H1 (cell line): ENCODE results near the gene OR2Z1. TPM values are rescaled to one million over a fixed set of nuclear protein-coding genes. Genes with fewer than 3 reads are reported as not detected.

Experiments used
- CTCF ChIA-PET: fragments of 300-600 bp; sonication (Branson Sonifier 250); formaldehyde crosslinking; loops from one replicate; lab custom pipeline; 2021; ENCODE audit not compliant: partially characterized antibody; lab: Charles Lee
- POLR2A ChIA-PET: fragments of 300-600 bp; sonication (Branson Sonifier 250); formaldehyde crosslinking; loops from one replicate; lab custom pipeline; 2021; ENCODE audit warnings: inconsistent platforms; ENCODE audit not compliant: partially characterized antibody; lab: Charles Lee
- DNase-seq, 2 experiments: peaks; one replicate each; pipeline versions ENCODE4 v3.0.0 to v3.0.0-alpha.2; 2010 to 2022; ENCODE audit warnings: low spot score in 2 of 2, low read depth in 1 of 2, mixed read lengths in 1 of 2
- FAIRE-seq: peaks from 2 replicates; lab custom pipeline; 2011; peaks lifted over from hg19 to GRCh38; lab: Jason Lieb, UNC
- H2AFZ ChIP-seq: 2 replicates; pipeline ENCODE4 v1.8.1; 2012; ENCODE audit warnings: low read length, inconsistent platforms
- H2AK5ac ChIP-seq: 2 replicates; pipeline ENCODE4 v1.6.1; 2013; ENCODE audit warnings: low read depth, low read length
- H2BK120ac ChIP-seq: replicated peaks from 2 replicates; pipeline ENCODE3; 2013; ENCODE audit warnings: low read depth, low read length, inconsistent platforms
- H2BK12ac ChIP-seq: 2 replicates; pipeline ENCODE4 v1.6.1; 2013; ENCODE audit warnings: low read depth, low read length
- H2BK15ac ChIP-seq: 2 replicates; pipeline ENCODE4 v1.6.1; 2013; ENCODE audit warnings: low read length
- H2BK20ac ChIP-seq: 2 replicates; pipeline ENCODE4 v1.6.1; 2013; ENCODE audit warnings: low read length
- H2BK5ac ChIP-seq: 2 replicates; pipeline ENCODE4 v1.6.1; 2013; ENCODE audit warnings: low read depth, low read length
- H3K14ac ChIP-seq: 2 replicates; pipeline ENCODE4 v1.6.1; 2013; ENCODE audit warnings: inconsistent platforms; ENCODE audit not compliant: insufficient read length
- H3K18ac ChIP-seq: 2 replicates; pipeline ENCODE4 v1.6.1; 2013; ENCODE audit warnings: low read length; ENCODE audit errors: extremely low read depth
- H3K23ac ChIP-seq: 2 replicates; pipeline ENCODE4 v1.6.1; 2013; ENCODE audit warnings: inconsistent platforms; ENCODE audit not compliant: insufficient read length
- H3K23me2 ChIP-seq: 2 replicates; pipeline ENCODE4 v1.6.1; 2013; ENCODE audit warnings: low read depth, low read length
- H3K27ac ChIP-seq: 2 replicates; pipeline ENCODE4 v1.6.1; 2011; ENCODE audit warnings: low read depth, low read length, inconsistent platforms
- H3K27me3 ChIP-seq, 4 experiments: replicated peaks in 1 of 4; 1 replicate in 1 of 4; 2 replicates in 3 of 4; pipeline versions ENCODE4 v1.6.1 to v1.8.1; 2011 to 2013; ENCODE audit warnings: low read length in 3 of 4, mild to moderate bottlenecking in 3 of 4, inconsistent platforms in 2 of 4, mixed read lengths in 2 of 4, moderate library complexity in 1 of 4; ENCODE audit not compliant: control insufficient read depth in 3 of 4, insufficient read depth in 3 of 4; ENCODE audit errors: extremely low read depth in 1 of 4
- H3K36me3 ChIP-seq, 4 experiments: 2 replicates each; pipeline versions ENCODE4 v1.6.1 to v1.8.1; 2011 to 2013; ENCODE audit warnings: mild to moderate bottlenecking in 4 of 4, low read length in 3 of 4, moderate library complexity in 2 of 4, control low read depth in 1 of 4, inconsistent platforms in 1 of 4; ENCODE audit not compliant: insufficient read depth in 4 of 4, control insufficient read depth in 2 of 4
- H3K4ac ChIP-seq: replicated peaks from 2 replicates; pipeline ENCODE3; 2013; ENCODE audit warnings: low read length, low read depth, mixed read lengths, inconsistent platforms; ENCODE audit not compliant: insufficient read length
- H3K4me1 ChIP-seq, 4 experiments: replicated peaks in 1 of 4; 1 replicate in 1 of 4; 2 replicates in 3 of 4; pipeline versions ENCODE4 v1.6.1 to v1.8.1; 2011 to 2013; ENCODE audit warnings: low read length in 3 of 4, inconsistent platforms in 2 of 4, mixed read lengths in 1 of 4; ENCODE audit not compliant: insufficient read depth in 4 of 4, control insufficient read depth in 3 of 4
- H3K4me2 ChIP-seq, 2 experiments: 2 replicates each; pipeline versions ENCODE4 v1.6.1 to v1.8.1; 2011 to 2013; ENCODE audit warnings: low read depth in 2 of 2, low read length in 2 of 2, control low read depth in 1 of 2, inconsistent platforms in 1 of 2, mild to moderate bottlenecking in 1 of 2; ENCODE audit not compliant: insufficient read depth in 1 of 2
- H3K4me3 ChIP-seq, 4 experiments: fragments of 200-600, 300-600 bp in 1 of 4; sonication (generic), shearing (Covaris generic), sonication (Bioruptor Twin) in 1 of 4; 2 replicates each; pipeline versions ENCODE4 v1.5.1 to v1.8.1; 2011 to 2016; ENCODE audit warnings: low read length in 4 of 4, low read depth in 3 of 4, control low read depth in 2 of 4, inconsistent platforms in 2 of 4, mild to moderate bottlenecking in 2 of 4, mixed read lengths in 1 of 4, moderate library complexity in 1 of 4; ENCODE audit not compliant: insufficient read depth in 2 of 4; ENCODE audit errors: extremely low read depth in 1 of 4
- H3K56ac ChIP-seq: replicated peaks from 2 replicates; pipeline ENCODE3; 2013; ENCODE audit warnings: low read depth, mild to moderate bottlenecking, mixed read lengths, low read length, inconsistent platforms; ENCODE audit not compliant: insufficient read length
- H3K79me1 ChIP-seq: 2 replicates; pipeline ENCODE4 v1.6.1; 2013; ENCODE audit warnings: low read depth, low read length, control low read depth
- H3K79me2 ChIP-seq, 2 experiments: 2 replicates each; pipeline versions ENCODE4 v1.6.1 to v1.8.1; 2012 to 2013; ENCODE audit warnings: low read length in 2 of 2, mild to moderate bottlenecking in 2 of 2, inconsistent platforms in 1 of 2; ENCODE audit not compliant: insufficient read depth in 2 of 2, control insufficient read depth in 1 of 2
- H3K9ac ChIP-seq, 4 experiments: replicated peaks in 1 of 4; 1 replicate in 1 of 4; 2 replicates in 3 of 4; pipeline versions ENCODE4 v1.6.1 to v1.8.1; 2011 to 2013; ENCODE audit warnings: low read depth in 3 of 4, low read length in 3 of 4, control low read depth in 2 of 4, mild to moderate bottlenecking in 2 of 4, moderate library complexity in 2 of 4, inconsistent platforms in 1 of 4; ENCODE audit errors: extremely low read depth in 1 of 4
- H3K9me3 ChIP-seq, 2 experiments: 2 replicates each; pipeline versions ENCODE4 v1.6.1 to v1.8.1; 2012 to 2013; ENCODE audit warnings: mild to moderate bottlenecking in 2 of 2, moderate library complexity in 2 of 2, control low read depth in 1 of 2, inconsistent platforms in 1 of 2, low read depth in 1 of 2, low read length in 1 of 2, mixed read lengths in 1 of 2; ENCODE audit not compliant: insufficient read depth in 2 of 2
- H4K20me1 ChIP-seq, 2 experiments: replicated peaks in 1 of 2; 2 replicates each; pipeline versions ENCODE3 to v1.8.1; 2011 to 2013; ENCODE audit warnings: inconsistent platforms in 2 of 2, low read length in 2 of 2, mild to moderate bottlenecking in 1 of 2; ENCODE audit not compliant: insufficient read depth in 2 of 2, control insufficient read depth in 1 of 2
- H4K5ac ChIP-seq: 2 replicates; pipeline ENCODE4 v1.6.1; 2013; ENCODE audit warnings: low read length, low read depth, mixed read lengths, inconsistent platforms; ENCODE audit not compliant: insufficient read length
- H4K8ac ChIP-seq: 2 replicates; pipeline ENCODE4 v1.8.0; 2013; ENCODE audit warnings: mild to moderate bottlenecking, moderate library complexity, low read length, inconsistent platforms; ENCODE audit not compliant: insufficient read depth; ENCODE audit errors: extremely low read depth
- H4K91ac ChIP-seq: replicated peaks from 2 replicates; pipeline ENCODE3; 2013; ENCODE audit warnings: low read length, mixed read lengths, inconsistent platforms; ENCODE audit not compliant: insufficient read length
- BRCA1 ChIP-seq: IDR thresholded peaks from 2 replicates; pipeline ENCODE4 v1.6.1; 2012; ENCODE audit warnings: low read depth, low read length, improper control_type of control experiment
- CHD2 ChIP-seq: IDR thresholded peaks from 2 replicates; pipeline ENCODE4 v1.6.1; 2012; ENCODE audit warnings: low read length, improper control_type of control experiment
- EP300 ChIP-seq, 2 experiments: IDR thresholded peaks; 1 replicate in 1 of 2; 2 replicates in 1 of 2; pipeline ENCODE4 v1.6.1; 2011 to 2012; ENCODE audit warnings: low read depth in 2 of 2, low read length in 2 of 2, mild to moderate bottlenecking in 2 of 2, borderline replicate concordance in 1 of 2, inconsistent platforms in 1 of 2, moderate library complexity in 1 of 2
- KDM1A ChIP-seq: fragments of 200-600, 300-600 bp; sonication (generic); IDR thresholded peaks from 2 replicates; pipeline ENCODE4 v1.7.1; 2016; ENCODE audit warnings: mild to moderate bottlenecking, low read length, borderline replicate concordance
- PHF8 ChIP-seq: fragments of 200-600 bp; sonication (generic); conservative IDR thresholded peaks from 2 replicates; pipeline ENCODE4 v1.7.1; 2012; ENCODE audit warnings: low read depth, mild to moderate bottlenecking, inconsistent platforms, low read length, moderate library complexity
- POLR2A ChIP-seq, 2 experiments: IDR thresholded peaks; 1 replicate in 1 of 2; 2 replicates in 1 of 2; pipeline ENCODE4 v1.6.1; 2011; ENCODE audit warnings: low read depth in 2 of 2, low read length in 2 of 2, mild to moderate bottlenecking in 2 of 2; ENCODE audit errors: control extremely low read depth in 1 of 2
- RAD21 ChIP-seq, 2 experiments: IDR thresholded peaks in 1 of 2; conservative IDR thresholded peaks in 1 of 2; 2 replicates each; pipeline ENCODE4 v1.6.1; 2011; ENCODE audit warnings: low read depth in 2 of 2, low read length in 2 of 2, improper control_type of control experiment in 1 of 2, inconsistent platforms in 1 of 2, mild to moderate bottlenecking in 1 of 2, moderate library complexity in 1 of 2
- RNF2 ChIP-seq: fragments of 200-900, 300-1000 bp; sonication (generic); IDR thresholded peaks from 2 replicates; pipeline ENCODE4 v1.7.1; 2016; ENCODE audit warnings: borderline replicate concordance, low read depth, mild to moderate bottlenecking, antibody characterized with exemption, low read length; ENCODE audit not compliant: poor library complexity, severe bottlenecking; ENCODE audit errors: missing control alignments
- RXRA ChIP-seq: IDR thresholded peaks from 2 replicates; pipeline ENCODE4 v1.6.1; 2011; ENCODE audit warnings: low read depth, mild to moderate bottlenecking, low read length, moderate library complexity; ENCODE audit not compliant: insufficient read depth
- SIRT6 ChIP-seq: IDR thresholded peaks from one replicate; pipeline ENCODE4 v1.7.1; 2012; ENCODE audit warnings: low read length, inconsistent platforms
- SRF ChIP-seq: IDR thresholded peaks from 2 replicates; pipeline ENCODE4 v1.6.1; 2011; ENCODE audit warnings: mild to moderate bottlenecking, low read depth, low read length, moderate library complexity
- WGBS, 2 experiments: shearing (Covaris generic) in 1 of 2; methylation state at CpG; one replicate each; pipeline versions ENCODE4 v1.1.6 to v1.1.7; 2013 to 2015; ENCODE audit warnings: low lambda C conversion rate in 2 of 2, mixed read lengths in 2 of 2, inconsistent platforms in 1 of 2, low coverage in 1 of 2, missing lambda C conversion rate in 1 of 2; ENCODE audit not compliant: insufficient replicate concordance in 2 of 2, insufficient coverage in 1 of 2, insufficient read length in 1 of 2; ENCODE audit errors: extremely low coverage in 1 of 2, missing lambda C conversion rate in 1 of 2; 5-methylcytosine and 5-hydroxymethylcytosine counted together
- polyA plus RNA-seq, 7 experiments: library from polyadenylated mRNA; depleted of rRNA in 3 of 7; stranded (reverse) in 5 of 7; unstranded in 2 of 7; fragments of >200 nt in 5 of 7; fragments of 200-250 nt in 2 of 7; gene quantifications; 1 replicate in 5 of 7; 2 replicates in 1 of 7; 4 replicates in 1 of 7; pipeline versions ENCODE4 v1.2.1 to v1.2.3, GENCODE V29; 2011 to 2013; ENCODE audit warnings: missing spikeins in 2 of 7, mixed read lengths in 2 of 7
- total RNA-seq: library from RNA; stranded (reverse); fragmentation: NEBNext Ultra II Directional; extraction: Animal tissue kit (Norgen Biotek cat#: 25700); gene quantifications from 2 replicates; pipeline ENCODE4 v1.2.1, GENCODE V29; 2021

Gene OR2Z1
- total and polyA plus RNA-seq, 2 of the 8 experiments (the other 6 are each of a cell fraction or from before 2014, with no cell fraction given): not detected

- Histone ChIP-seq H3K23me2 (no peaks in the 10 kb centered on the region), H2BK15ac (no peak overlapping the region), H3K4me1 (no peaks in the 10 kb centered on the region), H3K9ac (no peak overlapping the region), H3K9me3 (peaks cover 6 to 25% of the 10 kb centered on the region in 2 experiments; a peak in 3 of 4 replicates), H4K8ac (no peak overlapping the region), H3K27ac (no peak overlapping the region), H2AFZ (no peak overlapping the region), H3K18ac (no peak overlapping the region), H3K79me1 (no peaks in the 10 kb centered on the region), H2BK120ac (no peak overlapping the region), H3K27me3 (no peaks in the 10 kb centered on the region), H3K36me3 (no peaks in the 10 kb centered on the region), H3K23ac (no peak overlapping the region), H3K4me2 (no peak overlapping the region), H3K4me3 (no peak overlapping the region), H3K56ac (no peak overlapping the region), H3K79me2 (no peaks in the 10 kb centered on the region), H4K91ac (no peak overlapping the region), H4K20me1 (no peaks in the 10 kb centered on the region), H2BK12ac (no peak overlapping the region), H3K4ac (no peak overlapping the region), H2BK20ac (no peak overlapping the region; the same call in 1 of the 2 replicates), H3K14ac (no peak overlapping the region), H2AK5ac (no peak overlapping the region), H2BK5ac (no peak overlapping the region), H4K5ac (no peak overlapping the region)
- FAIRE-seq (no peak), DNase-seq (no peak)
- CTCF ChIA-PET: interaction anchor here (0.7 to 1.0 kb wide), 3 partner anchors 14 to 69 kb away, joined by 3 read pairs; partner anchors contain the start of gene ACTL9
- 77% methylated on average over 20 of the region's 21 CpGs; no CpG with 5 or more reads in 1 of the 2 experiments for WGBS, 2 experiments
- POLR2A ChIA-PET: interaction anchor here (1.3 kb wide), 1 partner anchor 10 kb away, joined by 3 read pairs; no protein-coding TSS in a partner anchor
- TF ChIP-seq RNF2 (no peak), EP300 (IDR thresholded peaks at IDR 0.05; ENCODE audit: borderline replicate concordance in 1 of 2, low read depth in 2 of 2, low read length in 2 of 2) (no peak), RAD21 (IDR thresholded peaks at IDR 0.05 in 1 of 2, conservative IDR thresholded peaks at IDR 0.05 in 1 of 2; ENCODE audit: low read depth in 2 of 2, low read length in 2 of 2) (no peak), PHF8 (no peak), SIRT6 (no peak), POLR2A (IDR thresholded peaks at IDR 0.05; ENCODE audit: control extremely low read depth in 1 of 2, low read depth in 2 of 2, low read length in 2 of 2) (no peak), SRF (no peak), CHD2 (no peak), RXRA (no peak), BRCA1 (no peak), KDM1A (no peak)
Measured at GRCh38 chr19:8684001-8684902, 37.2 kb upstream of the OR2Z1 start.
